Body of pancreas (tissue), 4 donors: ENCODE measurements around the gene P2RX5. TPM values are rescaled to one million over a fixed set of nuclear protein-coding genes. Genes with fewer than 3 reads are reported as not detected.
"Not testable (repeated sequence)": the region's sequence is repeated elsewhere in the genome, so short reads cannot be mapped to it uniquely, and the experiment has no call there.

Source experiments
- ATAC-seq: fragments of 150-250 bp; one replicate; pipeline ENCODE4 v1.9.1; 2016
- DNase-seq, 4 donors: peaks; one replicate each; pipeline ENCODE4 v3.0.0-alpha.2; 2019
- H3K27ac ChIP-seq, 4 donors: fragments of 200-600 bp; sonication (generic); 1 replicate in 3 of 4; 2 replicates in 1 of 4; pipeline versions ENCODE4 v1.5.1 to v1.6.1; 2016 to 2019; ENCODE audit warnings: mild to moderate bottlenecking in 1 of 4, mixed read lengths in 1 of 4, moderate library complexity in 1 of 4
- H3K27me3 ChIP-seq, 2 donors: fragments of 200-600 bp; sonication (generic); one replicate each; pipeline ENCODE4 v1.6.0; 2016; ENCODE audit warnings: mild to moderate bottlenecking in 1 of 2
- H3K36me3 ChIP-seq, 2 donors: fragments of 200-600 bp; sonication (generic); replicated peaks in 1 of 2; 2 replicates each; pipeline ENCODE4 v1.5.1; 2016; ENCODE audit warnings: low read depth in 2 of 2; ENCODE audit not compliant: insufficient read depth in 1 of 2
- H3K4me1 ChIP-seq: fragments of 200-600 bp; sonication (generic); one replicate; pipeline ENCODE4 v1.6.0; 2016
- H3K4me3 ChIP-seq, 2 donors: fragments of 200-600 bp; sonication (generic); 1 replicate in 1 of 2; 2 replicates in 1 of 2; pipeline ENCODE4 v1.5.1; 2016 to 2019
- H3K9me3 ChIP-seq, 3 donors: fragments of 200-600 bp; sonication (generic); 1 replicate in 2 of 3; 2 replicates in 1 of 3; pipeline ENCODE4 v1.5.1; 2016
- CTCF ChIP-seq, 7 experiments: fragments of 450-650 bp in 4 of 7; fragments of 200-600 bp in 3 of 7; sonication (generic) in 3 of 7; IDR thresholded peaks; one replicate each; pipeline ENCODE4 v1.5.1; 2016 to 2019; ENCODE audit warnings: antibody characterized with exemption in 7 of 7
- POLR2A ChIP-seq, 3 donors: fragments of 450-650 bp; IDR thresholded peaks; one replicate each; pipeline ENCODE4 v1.6.1; 2016; ENCODE audit warnings: antibody characterized with exemption in 3 of 3, mild to moderate bottlenecking in 2 of 3
- WGBS, 2 donors: methylation state at CpG; one replicate each; pipeline ENCODE4 v1.1.5; 2017; 5-methylcytosine and 5-hydroxymethylcytosine counted together
- intact Hi-C: fragments of 100-400 bp; cut with DNase I; formaldehyde crosslinking; loops from one replicate; pipeline ENCODE4 v1.15.1; 2023
- total RNA-seq, 2 donors: library from RNA; depleted of rRNA; stranded (reverse); fragments of >200 nt; gene quantifications; one replicate each; pipeline ENCODE4 v1.1.0, GENCODE V29; 2016

P2RX5 gene
- total RNA-seq, 2 donors from 2014 or later = 0.52 to 0.99 TPM

- no peak overlapping the region for H3K4me3 ChIP-seq
- intact Hi-C loops = loop anchor here (10.0 kb wide), 1 partner anchor 85 kb away; no protein-coding TSS in a partner anchor
- ATAC-seq = no peak
- no peaks in the 10 kb centered on the region for H3K9me3 ChIP-seq
- WGBS, 2 donors = 70 to 75% methylated on average over 15 of the region's 16 CpGs
- H3K36me3 ChIP-seq = no peaks in the 10 kb centered on the region
- no peak overlapping the region for H3K27ac ChIP-seq
- TF ChIP-seq CTCF (IDR thresholded peaks at IDR 0.05) (no peak), POLR2A (IDR thresholded peaks at IDR 0.05) (no peak)
- no peaks in the 10 kb centered on the region for H3K27me3 ChIP-seq
- H3K4me1 ChIP-seq = peaks cover 19% of the 10 kb centered on the region
- DNase-seq = no peak
These were observed 43.6 kb upstream of the P2RX5 start for GRCh38 chr17:3739422-3740124.

- H3K36me3 ChIP-seq = no peaks in the 10 kb centered on the region
- peak overlapping the region in 3 of 4 donors; percentile 72 to 78 (median 75) for H3K27ac ChIP-seq
- H3K4me1 ChIP-seq = peaks cover 19% of the 10 kb centered on the region
- no peak overlapping the region for H3K4me3 ChIP-seq
- TF ChIP-seq POLR2A (IDR thresholded peaks at IDR 0.05) = peak in 2 of 3 donors; percentile 37 to 47
- TF ChIP-seq CTCF (IDR thresholded peaks at IDR 0.05) = peak in 1 of 7 experiments; percentile 3
- DNase-seq = peak; percentile 74 to 85 (median 82)
- WGBS, 2 donors = 17% methylated on average over 14 to 16 of the region's 16 CpGs
- peak; percentile 77 for ATAC-seq
- H3K27me3 ChIP-seq = no peaks in the 10 kb centered on the region
- intact Hi-C loops = loop anchor here (10.0 kb wide), 1 partner anchor 86 kb away; no protein-coding TSS in a partner anchor
- H3K9me3 ChIP-seq = no peaks in the 10 kb centered on the region
These were observed 42.8 kb upstream of the P2RX5 start for GRCh38 chr17:3738562-3739295.

- intact Hi-C loops = loop anchor here (10.0 kb wide), 1 partner anchor 89 kb away; no protein-coding TSS in a partner anchor
- DNase-seq = no peak
- ATAC-seq = no peak
- Histone ChIP-seq H3K4me1 (peaks cover 19% of the 10 kb centered on the region), H3K9me3 (no peaks in the 10 kb centered on the region), H3K4me3 (no peak overlapping the region), H3K27ac (no peak overlapping the region), H3K27me3 (no peaks in the 10 kb centered on the region), H3K36me3 (no peaks in the 10 kb centered on the region)
- TF ChIP-seq CTCF (IDR thresholded peaks at IDR 0.05) = no peak
- no peak for TF ChIP-seq POLR2A (IDR thresholded peaks at IDR 0.05)
- WGBS, 2 donors = 58 to 59% methylated on average over 8 of the region's 8 CpGs
These were observed 39.6 kb upstream of the P2RX5 start for GRCh38 chr17:3735515-3735914.

- H3K4me3 ChIP-seq, H3K9me3 ChIP-seq, H3K27me3 ChIP-seq, H3K36me3 ChIP-seq, ATAC-seq, H3K27ac ChIP-seq, DNase-seq: not testable (repeated sequence)
- H3K4me1 ChIP-seq = peaks cover 19% of the 10 kb centered on the region
- intact Hi-C loops = loop anchor here (10.0 kb wide), 1 partner anchor 90 kb away; no protein-coding TSS in a partner anchor
- WGBS, 2 donors = 87 to 92% methylated on average over 8 to 10 of the region's 10 CpGs
These were observed 38.9 kb upstream of the P2RX5 start for GRCh38 chr17:3734911-3735276.

- TF ChIP-seq POLR2A (IDR thresholded peaks at IDR 0.05) (no peak), CTCF (IDR thresholded peaks at IDR 0.05) (no peak)
- no peaks in the 10 kb centered on the region for H3K27me3 ChIP-seq
- WGBS, 2 donors = 47 to 52% methylated on average over 9 of the region's 9 CpGs
- H3K36me3 ChIP-seq = no peaks in the 10 kb centered on the region
- no peak for ATAC-seq
- DNase-seq = no peak
- H3K4me1 ChIP-seq = no peaks in the 10 kb centered on the region
- H3K9me3 ChIP-seq = no peaks in the 10 kb centered on the region
- intact Hi-C loops = loop anchor here (10.0 kb wide), 1 partner anchor 93 kb away; no protein-coding TSS in a partner anchor
- H3K4me3 ChIP-seq = no peak overlapping the region
- no peak overlapping the region for H3K27ac ChIP-seq
These were observed 36.3 kb upstream of the P2RX5 start for GRCh38 chr17:3732210-3732621.
